Kidney (tissue), 14 donors: ENCODE measurements around the gene IGFL1. TPM values are rescaled to one million over a fixed set of nuclear protein-coding genes. Genes with fewer than 3 reads are reported as not detected.
"Not testable (repeated sequence)": the region's sequence is repeated elsewhere in the genome, so short reads cannot be mapped to it uniquely, and the experiment has no call there.

ENCODE experiments used
- DNase-seq, 5 donors: peaks; one replicate each; pipeline ENCODE4 v3.0.0-alpha.2; 2013 to 2020
- FAIRE-seq: peaks from 2 replicates; lab custom pipeline; 2012; peaks lifted over from hg19 to GRCh38; lab: Jason Lieb, UNC
- H3K27ac ChIP-seq, 2 donors: one replicate each; pipeline ENCODE4 v1.7.0; 2013; ENCODE audit warnings: low read depth in 2 of 2, low read length in 2 of 2, inconsistent platforms in 1 of 2
- H3K27me3 ChIP-seq: one replicate; pipeline ENCODE4 v1.7.1; 2013; ENCODE audit warnings: low read length, inconsistent platforms; ENCODE audit not compliant: control insufficient read depth, insufficient read depth
- H3K36me3 ChIP-seq, 3 donors: one replicate each; pipeline versions ENCODE4 v1.7.0 to v1.7.1; 2013; ENCODE audit warnings: low read length in 3 of 3, control low read depth in 1 of 3, inconsistent platforms in 1 of 3; ENCODE audit not compliant: insufficient read depth in 3 of 3, control insufficient read depth in 2 of 3
- H3K4me1 ChIP-seq, 3 donors: one replicate each; pipeline versions ENCODE4 v1.7.0 to v1.7.1; 2013; ENCODE audit warnings: low read length in 3 of 3, inconsistent platforms in 1 of 3, low read depth in 1 of 3; ENCODE audit not compliant: control insufficient read depth in 2 of 3, insufficient read depth in 2 of 3
- H3K4me3 ChIP-seq, 3 donors: one replicate each; pipeline versions ENCODE4 v1.7.0 to v1.8.1; 2013; ENCODE audit warnings: low read length in 3 of 3, control low read depth in 1 of 3, inconsistent platforms in 1 of 3
- H3K9ac ChIP-seq, 3 donors: one replicate each; pipeline versions ENCODE4 v1.7.0 to v1.7.1; 2013; ENCODE audit warnings: low read length in 3 of 3, control low read depth in 1 of 3, inconsistent platforms in 1 of 3
- H3K9me3 ChIP-seq, 3 donors: one replicate each; pipeline versions ENCODE4 v1.7.0 to v1.7.1; 2013; ENCODE audit warnings: low read length in 3 of 3, control low read depth in 1 of 3, inconsistent platforms in 1 of 3; ENCODE audit not compliant: control insufficient read depth in 2 of 3, insufficient read depth in 1 of 3
- CTCF ChIP-seq: IDR thresholded peaks from 3 replicates; pipeline ENCODE4 v1.5.1; 2012; ENCODE audit warnings: mild to moderate bottlenecking, moderate library complexity, borderline replicate concordance; ENCODE audit not compliant: insufficient read depth; ENCODE audit errors: extremely low read depth
- intact Hi-C: fragments of 100-400 bp; cut with DNase I; formaldehyde crosslinking; loops from one replicate; pipeline ENCODE4 v1.11.1; 2022
- polyA plus RNA-seq: library from polyadenylated mRNA; stranded (reverse); fragments of 350-450 nt; fragmentation: Illumina TruSeq; extraction: RNeasy Lipid Tissue Mini Kit (QIAGEN cat#74804); gene quantifications from one replicate; pipeline ENCODE4 v1.2.3, GENCODE V29; 2014; ENCODE audit warnings: low read depth, low replicate concordance; ENCODE audit not compliant: insufficient read depth
- total RNA-seq: library from RNA; stranded (reverse); fragmentation: NEBNext Ultra II Directional; extraction: Animal tissue kit (Norgen Biotek cat#: 25700); gene quantifications from one replicate; pipeline ENCODE4 v1.2.1, GENCODE V29; 2021
- donor health status: control.
- donor health status: control.
- donor health status: control.
- donor health status: control.
- donor health status: control.
- donor health status: DM: yes; HTN: yes; CAD: no.
- donor health status: Normal renal cell carcinoma (clear cell type).

IGFL1 gene
- total and polyA plus RNA-seq, 2 donors from 2014 or later, result not detected

GRCh38 chr19:46192992-46193650 is 36.4 kb upstream of the IGFL1 start:
- Histone ChIP-seq H3K27me3 (no peaks in the 10 kb centered on the region), H3K27ac (no peak overlapping the region), H3K36me3 (no peaks in the 10 kb centered on the region), H3K9ac (no peak overlapping the region), H3K4me1 (no peaks in the 10 kb centered on the region), H3K9me3 (no peaks in the 10 kb centered on the region), H3K4me3 (no peak overlapping the region)
- intact Hi-C loops, result no loop called here
- DNase-seq, result no peak
- no peak for TF ChIP-seq CTCF
- FAIRE-seq, result no peak

- TF ChIP-seq CTCF, result no peak
- no peak for DNase-seq
Measured at GRCh38 chr19:46193678-46194077, 35.9 kb upstream of the IGFL1 start.

GRCh38 chr19:46195104-46195503 is 34.4 kb upstream of the IGFL1 start:
- no peaks in the 10 kb centered on the region for H3K4me1 ChIP-seq
- no peak for TF ChIP-seq CTCF
- H3K27ac ChIP-seq, result no peak overlapping the region
- no peak overlapping the region for H3K9ac ChIP-seq
- no peak for FAIRE-seq
- intact Hi-C loops, result no loop called here
- DNase-seq, result no peak
- H3K9me3 ChIP-seq, result no peaks in the 10 kb centered on the region
- no peaks in the 10 kb centered on the region for H3K36me3 ChIP-seq
- H3K27me3 ChIP-seq, result no peaks in the 10 kb centered on the region
- H3K4me3 ChIP-seq, result no peak overlapping the region

More at GRCh38 chr19:46193678-46194077, 35.9 kb upstream of the IGFL1 start:
- no peaks in the 10 kb centered on the region for H3K4me1 ChIP-seq
- no peaks in the 10 kb centered on the region for H3K9me3 ChIP-seq
- no peak overlapping the region for H3K4me3 ChIP-seq
- no peaks in the 10 kb centered on the region for H3K27me3 ChIP-seq
- intact Hi-C loops, result no loop called here
- H3K36me3 ChIP-seq, result no peaks in the 10 kb centered on the region
- FAIRE-seq, result no peak
- no peak overlapping the region for H3K27ac ChIP-seq
- H3K9ac ChIP-seq, result no peak overlapping the region

GRCh38 chr19:46195919-46196318 is 33.6 kb upstream of the IGFL1 start:
- H3K27ac ChIP-seq, H3K36me3 ChIP-seq, H3K9me3 ChIP-seq, H3K4me3 ChIP-seq, DNase-seq, H3K4me1 ChIP-seq, FAIRE-seq, H3K9ac ChIP-seq, H3K27me3 ChIP-seq, intact Hi-C loops: not testable (repeated sequence)
